ENCODE measurements around the gene OLFML2A. TPM values are rescaled to one million over a fixed set of nuclear protein-coding genes. Genes with fewer than 3 reads are reported as not detected.

Gene OLFML2A
- total and polyA plus RNA-seq, 2 of the 13 experiments (the other 11 are each of a cell fraction or from before 2014, with no cell fraction given) = 0.01 to 0.02 TPM

- 0 out of 2 replicates have a peak, but pooled peaks have one; percentile 39 for TF ChIP-seq GTF3A (CRISPR knock-in tag; conservative IDR thresholded peaks at IDR 0.05)
- TF ChIP-seq NFIB (CRISPR knock-in tag; IDR thresholded peaks at IDR 0.05; ENCODE audit: borderline replicate concordance) = no peak
- peak; percentile 89 for TF ChIP-seq SMC3 (IDR thresholded peaks at IDR 0.05; ENCODE audit: low read length)
- peak; percentile 59; the same call in 1 of the 2 replicates for TF ChIP-seq GATAD2A (CRISPR knock-in tag; IDR thresholded peaks at IDR 0.05)
Measured at GRCh38 chr9:124774129-124774978, 2.6 kb upstream of the OLFML2A start (continued).

DNA sequence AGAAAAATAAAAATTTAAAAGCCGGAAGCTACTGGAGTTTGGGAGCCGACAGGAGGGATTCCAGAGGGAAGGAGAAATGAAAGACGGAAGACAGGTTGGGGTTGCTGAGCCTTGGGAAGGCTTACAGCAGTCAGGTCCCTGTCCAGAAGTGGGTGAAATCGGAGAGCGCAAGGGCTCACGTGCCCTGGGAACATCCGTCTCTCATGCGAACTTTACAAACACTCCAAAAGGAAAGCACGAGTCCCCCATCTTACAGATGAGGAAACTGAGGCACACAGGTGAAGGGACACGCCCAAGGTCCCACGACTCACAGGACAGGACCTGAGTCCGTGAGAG lies 347 bp upstream of the OLFML2A start:
- intact Hi-C loops (cut with micrococcal nuclease; ENCODE audit: unreplicated experiment) (loop anchor here (5.0 to 10.0 kb wide), 3 partner anchors 41 to 598 kb away; partner anchors contain the start of gene SCAI), in situ Hi-C loops (cut with HindIII; ENCODE audit: extremely low pct_ligation_motif_present, low pct_unique_long_range_greater_than_20kb) (loop anchor here (10.0 kb wide), 1 partner anchor 598 kb away; no protein-coding TSS in a partner anchor)
- ChIA-PET POLR2A (interaction anchor here (1.4 to 2.0 kb wide), 2 partner anchors 76 to 79 kb away, joined by 5 to 6 read pairs; partner anchors contain the start of gene WDR38), CTCF (ENCODE audit: low intra/inter-chr PET ratio, low total read pairs) (interaction anchor here (4.0 kb wide), 1 partner anchor 76 kb away, joined by 18 read pairs; the partner anchor contains the start of gene WDR38)
- DNase-seq (ENCODE audit: low spot score) = no peak
- Histone ChIP-seq H3K27me3 (ENCODE audit: control insufficient read depth in 1 of 2, insufficient read depth in 2 of 2, low read length in 2 of 2) (peaks cover 2 to 22% of the 10 kb centered on the region in 2 experiments; a peak in 4 of 5 replicates), H2AFZ (ENCODE audit: low read length) (no peak overlapping the region), H3K9me3 (ENCODE audit: low read length) (no peaks in the 10 kb centered on the region), H3K27ac (ENCODE audit: extremely low read length, insufficient read depth, low read length) (no peak overlapping the region), H3K4me1 (ENCODE audit: insufficient read depth, low read length) (peaks cover 61% of the 10 kb centered on the region), H3K36me3 (replicated peaks in 1 of 2; ENCODE audit: control insufficient read depth in 1 of 2, insufficient read depth in 2 of 2, low read length in 2 of 2) (no peaks in the 10 kb centered on the region), H3K9ac (ENCODE audit: insufficient read depth, low read depth, low read length) (no peak overlapping the region), H3K4me3 (replicated peaks in 1 of 3; ENCODE audit: insufficient read depth in 1 of 3, low read depth in 2 of 3, low read length in 3 of 3) (peak overlapping the region; percentile 47 to 72 (median 50)), H4K20me1 (ENCODE audit: insufficient read depth, low read length) (no peaks in the 10 kb centered on the region), H3K79me2 (ENCODE audit: insufficient read depth, low read length) (no peaks in the 10 kb centered on the region), H3K4me2 (ENCODE audit: low read depth, low read length) (peak overlapping the region; percentile 93)
- peak; percentile 61; the same call in 1 of the 2 replicates for TF ChIP-seq ZNF629 (CRISPR knock-in tag; conservative IDR thresholded peaks at IDR 0.05)
- no peak for TF ChIP-seq EP300 (IDR thresholded peaks at IDR 0.05; ENCODE audit: low read depth in 2 of 2, low read length in 2 of 2)
- TF ChIP-seq EP300 (CRISPR knock-in tag; IDR thresholded peaks at IDR 0.05; ENCODE audit: borderline replicate concordance) = no peak
- 0 out of 2 replicates have a peak, but pooled peaks have one; percentile 29 for TF ChIP-seq EZH2 (conservative IDR thresholded peaks at IDR 0.05; ENCODE audit: low read depth, low read length)
- peak; percentile 45; the same call in 1 of the 2 replicates for TF ChIP-seq BHLHE40 (IDR thresholded peaks at IDR 0.05; ENCODE audit: low read length)
- BruUV-seq (replicated peaks) = no TSS peak
- no peak for ATAC-seq
- FAIRE-seq = no peak
- 16% methylated on average over 7 of the region's 12 CpGs for WGBS (ENCODE audit: low lambda C conversion rate)

All from HepG2 (cell line).